NT2/D1 (cell line): ENCODE results near the gene NFYB.

Source experiments
- YY1 ChIP-seq: IDR thresholded peaks from 2 replicates; pipeline ENCODE4 v1.6.1; 2011; ENCODE audit not compliant: insufficient read length, insufficient read depth
- ZNF274 ChIP-seq: IDR thresholded peaks from 2 replicates; pipeline ENCODE4 v1.6.1; 2011; ENCODE audit warnings: mild to moderate bottlenecking, low read depth, low read length

DNA sequence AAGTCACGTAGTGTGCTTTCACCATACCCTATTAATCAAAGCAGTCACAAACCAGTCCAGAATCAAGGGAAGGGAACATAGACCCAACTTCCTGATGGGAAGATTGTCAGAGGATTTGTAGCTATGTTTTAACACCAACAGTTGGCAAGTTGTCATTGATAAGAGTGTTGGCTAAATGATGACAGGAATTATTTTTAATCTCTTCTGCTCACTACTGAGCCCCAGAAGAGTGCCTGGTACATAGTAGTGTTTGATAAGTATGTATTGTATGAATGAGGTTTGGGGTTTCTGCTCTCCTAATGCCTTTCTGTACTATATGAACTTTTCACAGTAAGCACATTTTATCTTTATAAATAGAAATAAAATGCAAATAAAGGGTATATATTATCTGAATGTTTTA, 59.0 kb downstream of the NFYB start:
- no peak for TF ChIP-seq ZNF274
- TF ChIP-seq YY1: no peak
